IPS-NIHi7 (cell line): ENCODE results near the gene TNS3.

Source experiments
- DNase-seq: peaks from one replicate; pipeline ENCODE4 v3.0.0; 2012; ENCODE audit warnings: mixed read lengths; ENCODE audit errors: extremely low spot score

TNS3 gene

GRCh38 chr7:47226696-47227095 is 355.2 kb downstream of the TNS3 start:
- DNase-seq: no peak

- no peak for DNase-seq
Observed at GRCh38 chr7:47225387-47226131, 356.4 kb downstream of the TNS3 start.
